ENCODE data around the gene CMTM1.

GRCh38 chr16:66522816-66523590 lies 43.2 kb upstream of the CMTM1 start:
- TF ChIP-seq CTCF (IDR thresholded peaks at IDR 0.05 in 8 of 11, conservative IDR thresholded peaks at IDR 0.05 in 3 of 11) (no peak), POLR2A (IDR thresholded peaks at IDR 0.05) (no peak), POLR2AphosphoS5 (IDR thresholded peaks at IDR 0.05) (no peak)

Measured in spleen (tissue), 7 donors.